Peyer's patch (tissue), 4 donors: ENCODE data around the gene MYRIP. TPM values are rescaled to one million over a fixed set of nuclear protein-coding genes. Genes with fewer than 3 reads are reported as not detected.
"Not testable (repeated sequence)": the region's sequence is repeated elsewhere in the genome, so short reads cannot be mapped to it uniquely, and the experiment has no call there.

Experiments used
- DNase-seq, 3 donors: peaks; one replicate each; pipeline ENCODE4 v3.0.0-alpha.2; 2017 to 2019
- H3K27ac ChIP-seq, 4 donors: fragments of 200-600 bp; sonication (generic); one replicate each; pipeline ENCODE4 v1.5.1; 2016 to 2019
- H3K27me3 ChIP-seq, 2 donors: fragments of 200-600 bp; sonication (generic); one replicate each; pipeline ENCODE4 v1.5.1; 2019
- H3K36me3 ChIP-seq, 3 donors: fragments of 200-600 bp; sonication (generic); one replicate each; pipeline ENCODE4 v1.5.1; 2016 to 2019
- H3K4me1 ChIP-seq, 4 donors: fragments of 200-600 bp; sonication (generic); one replicate each; pipeline ENCODE4 v1.5.1; 2016 to 2019
- H3K4me3 ChIP-seq, 4 donors: fragments of 200-600 bp; sonication (generic); 1 replicate in 3 of 4; 2 replicates in 1 of 4; pipeline ENCODE4 v1.5.1; 2016 to 2019; ENCODE audit warnings: mild to moderate bottlenecking in 1 of 4
- H3K9me3 ChIP-seq, 4 donors: fragments of 200-600 bp; sonication (generic); one replicate each; pipeline ENCODE4 v1.5.1; 2016 to 2019; ENCODE audit warnings: mild to moderate bottlenecking in 1 of 4
- POLR2A ChIP-seq, 2 donors: fragments of 450-650 bp; IDR thresholded peaks; one replicate each; pipeline ENCODE4 v1.5.1; 2017; ENCODE audit warnings: antibody characterized with exemption in 2 of 2, mild to moderate bottlenecking in 2 of 2, moderate library complexity in 2 of 2
- total RNA-seq, 4 donors: library from RNA; depleted of rRNA; stranded (reverse); fragments of >200 nt; gene quantifications; one replicate each; pipeline ENCODE4 v1.1.0, GENCODE V29; 2016
- TF ChIP-seq, protein P1 (sequence below), 6 experiments: fragments of 450-650 bp in 4 of 6; fragments of 200-600 bp in 2 of 6; sonication (generic) in 1 of 6; IDR thresholded peaks; one replicate each; pipeline ENCODE4 v1.5.1; 2017 to 2019; ENCODE audit warnings: antibody characterized with exemption in 6 of 6, mild to moderate bottlenecking in 3 of 6, moderate library complexity in 1 of 6

MYRIP gene
- total RNA-seq, 4 donors from 2014 or later: 6.0 to 12.4 (median 8.3) TPM

DNA sequence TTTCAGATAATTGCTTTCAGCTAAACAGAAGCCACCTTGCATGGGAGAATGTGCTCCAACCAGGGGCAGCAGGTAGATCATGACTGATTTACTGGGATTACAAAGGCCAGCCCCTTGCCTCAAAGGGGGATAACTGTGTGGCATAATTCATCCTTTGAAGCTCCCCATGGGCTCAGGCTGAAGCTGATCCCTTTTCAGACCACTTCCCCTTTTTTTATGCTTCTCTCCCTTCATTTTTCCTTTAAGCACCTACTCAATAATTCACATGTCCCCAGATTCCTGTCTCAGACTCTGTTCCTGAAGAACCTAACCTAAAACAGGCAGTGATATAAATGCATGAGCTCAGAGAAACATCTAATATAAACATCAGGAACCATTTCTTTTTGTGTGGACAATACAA, 8.2 kb upstream of the MYRIP start:
- no peak overlapping the region for H3K27ac ChIP-seq
- no peaks in the 10 kb centered on the region for H3K27me3 ChIP-seq
- DNase-seq: no peak
- H3K9me3 ChIP-seq: no peaks in the 10 kb centered on the region
- no peak for TF ChIP-seq POLR2A (IDR thresholded peaks at IDR 0.05)
- TF ChIP-seq, protein P1, sequence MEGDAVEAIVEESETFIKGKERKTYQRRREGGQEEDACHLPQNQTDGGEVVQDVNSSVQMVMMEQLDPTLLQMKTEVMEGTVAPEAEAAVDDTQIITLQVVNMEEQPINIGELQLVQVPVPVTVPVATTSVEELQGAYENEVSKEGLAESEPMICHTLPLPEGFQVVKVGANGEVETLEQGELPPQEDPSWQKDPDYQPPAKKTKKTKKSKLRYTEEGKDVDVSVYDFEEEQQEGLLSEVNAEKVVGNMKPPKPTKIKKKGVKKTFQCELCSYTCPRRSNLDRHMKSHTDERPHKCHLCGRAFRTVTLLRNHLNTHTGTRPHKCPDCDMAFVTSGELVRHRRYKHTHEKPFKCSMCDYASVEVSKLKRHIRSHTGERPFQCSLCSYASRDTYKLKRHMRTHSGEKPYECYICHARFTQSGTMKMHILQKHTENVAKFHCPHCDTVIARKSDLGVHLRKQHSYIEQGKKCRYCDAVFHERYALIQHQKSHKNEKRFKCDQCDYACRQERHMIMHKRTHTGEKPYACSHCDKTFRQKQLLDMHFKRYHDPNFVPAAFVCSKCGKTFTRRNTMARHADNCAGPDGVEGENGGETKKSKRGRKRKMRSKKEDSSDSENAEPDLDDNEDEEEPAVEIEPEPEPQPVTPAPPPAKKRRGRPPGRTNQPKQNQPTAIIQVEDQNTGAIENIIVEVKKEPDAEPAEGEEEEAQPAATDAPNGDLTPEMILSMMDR (IDR thresholded peaks at IDR 0.05): no peak
- H3K4me1 ChIP-seq: no peaks in the 10 kb centered on the region
- no peak overlapping the region for H3K4me3 ChIP-seq
- no peaks in the 10 kb centered on the region for H3K36me3 ChIP-seq

DNA sequence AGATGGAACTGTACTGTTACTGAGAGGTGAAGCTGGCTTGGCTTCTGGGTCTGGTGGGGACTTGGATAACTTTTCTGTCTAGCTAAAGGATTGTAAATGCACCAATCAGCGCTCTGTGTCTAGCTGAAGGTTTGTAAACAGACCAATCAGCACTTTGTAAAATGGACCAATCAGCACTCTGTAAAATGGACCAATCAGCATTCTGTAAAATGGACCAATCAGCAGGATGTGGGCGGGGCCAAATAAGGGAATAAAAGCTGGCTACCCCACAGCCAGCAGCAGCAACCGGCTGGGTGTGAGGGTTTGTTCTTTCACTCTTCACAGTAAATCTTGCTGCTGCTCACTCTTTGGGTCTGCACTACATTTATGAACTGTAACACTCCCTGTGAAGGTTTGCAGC, 6.9 kb upstream of the MYRIP start:
- H3K4me1 ChIP-seq, H3K36me3 ChIP-seq, H3K27ac ChIP-seq, H3K27me3 ChIP-seq, H3K9me3 ChIP-seq, H3K4me3 ChIP-seq, DNase-seq: not testable (repeated sequence)

DNA sequence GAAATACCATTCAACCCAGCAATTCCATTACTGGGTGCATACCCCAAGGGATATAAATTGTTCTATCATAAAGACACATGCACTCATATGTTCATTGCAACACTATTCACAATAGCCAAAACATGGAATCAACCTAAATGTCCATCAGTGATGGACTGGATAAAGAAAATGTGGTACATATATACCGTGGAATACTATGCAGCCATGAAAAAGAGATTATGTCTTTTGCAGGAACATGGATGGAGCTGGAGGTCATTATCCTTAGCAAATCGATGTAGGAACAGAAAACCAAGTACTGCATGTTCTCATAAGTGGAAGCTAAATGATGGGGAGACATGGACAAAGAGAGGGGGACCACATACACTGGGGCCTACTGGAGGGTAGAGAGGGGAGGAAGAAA, 5.5 kb upstream of the MYRIP start:
- no peak overlapping the region for H3K4me3 ChIP-seq
- no peak for DNase-seq
- no peak for TF ChIP-seq POLR2A (IDR thresholded peaks at IDR 0.05)
- TF ChIP-seq, protein P1 (IDR thresholded peaks at IDR 0.05): no peak
- no peaks in the 10 kb centered on the region for H3K9me3 ChIP-seq
- no peak overlapping the region for H3K27ac ChIP-seq
- H3K4me1 ChIP-seq: no peaks in the 10 kb centered on the region
- no peaks in the 10 kb centered on the region for H3K36me3 ChIP-seq
- H3K27me3 ChIP-seq: no peaks in the 10 kb centered on the region

DNA sequence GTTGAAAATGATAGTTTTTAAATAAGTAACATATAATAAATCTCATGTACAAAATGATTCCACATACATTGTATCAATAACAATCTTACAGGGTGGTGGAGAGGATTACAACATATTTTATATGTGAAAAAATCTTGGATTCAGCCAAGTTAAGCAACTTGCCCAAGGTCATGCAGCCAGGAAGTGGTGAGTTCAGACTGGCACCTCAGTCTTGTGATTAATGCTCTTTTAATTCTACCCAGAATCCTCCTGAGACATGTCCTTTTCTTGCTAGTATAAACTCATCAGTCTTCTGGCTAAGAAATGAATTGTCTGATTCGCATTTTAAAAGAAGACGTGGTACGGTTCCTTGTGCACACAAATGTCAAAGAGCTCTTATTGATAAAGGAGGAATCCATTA, 4.5 kb upstream of the MYRIP start:
- Histone ChIP-seq H3K9me3 (no peaks in the 10 kb centered on the region), H3K27me3 (peaks cover 0 to 4% of the 10 kb centered on the region in 2 donors), H3K4me1 (peaks cover 0 to 5% (median 0%) of the 10 kb centered on the region in 4 donors), H3K36me3 (no peaks in the 10 kb centered on the region), H3K27ac (no peak overlapping the region), H3K4me3 (no peak overlapping the region)
- TF ChIP-seq, protein P1 (IDR thresholded peaks at IDR 0.05): no peak
- no peak for TF ChIP-seq POLR2A (IDR thresholded peaks at IDR 0.05)
- no peak for DNase-seq

DNA sequence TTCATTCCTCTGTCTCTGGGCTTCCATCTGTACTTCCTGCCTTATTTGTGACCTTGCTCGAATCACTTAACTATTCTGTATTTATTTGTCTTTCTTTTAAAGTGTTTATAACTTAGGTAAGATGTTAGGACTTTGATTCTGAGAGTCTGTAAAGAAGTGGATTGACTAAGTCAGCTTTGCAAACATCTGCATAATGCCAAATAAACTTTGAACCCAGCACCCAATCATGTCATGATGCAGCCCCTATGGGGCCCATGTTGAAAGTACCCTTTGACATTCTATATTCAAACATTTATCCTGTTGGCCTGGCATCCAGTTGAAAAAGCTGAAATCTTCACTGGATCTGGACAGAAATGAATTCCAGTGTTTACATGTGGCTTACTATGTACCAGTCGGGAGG, 3.8 kb upstream of the MYRIP start:
- Histone ChIP-seq H3K4me3 (no peak overlapping the region), H3K4me1 (peaks cover 0 to 11% (median 0%) of the 10 kb centered on the region in 4 donors), H3K9me3 (no peaks in the 10 kb centered on the region), H3K36me3 (no peaks in the 10 kb centered on the region), H3K27me3 (peaks cover 0 to 11% of the 10 kb centered on the region in 2 donors), H3K27ac (no peak overlapping the region)
- TF ChIP-seq POLR2A (IDR thresholded peaks at IDR 0.05): no peak
- TF ChIP-seq, protein P1 (IDR thresholded peaks at IDR 0.05): no peak
- no peak for DNase-seq

DNA sequence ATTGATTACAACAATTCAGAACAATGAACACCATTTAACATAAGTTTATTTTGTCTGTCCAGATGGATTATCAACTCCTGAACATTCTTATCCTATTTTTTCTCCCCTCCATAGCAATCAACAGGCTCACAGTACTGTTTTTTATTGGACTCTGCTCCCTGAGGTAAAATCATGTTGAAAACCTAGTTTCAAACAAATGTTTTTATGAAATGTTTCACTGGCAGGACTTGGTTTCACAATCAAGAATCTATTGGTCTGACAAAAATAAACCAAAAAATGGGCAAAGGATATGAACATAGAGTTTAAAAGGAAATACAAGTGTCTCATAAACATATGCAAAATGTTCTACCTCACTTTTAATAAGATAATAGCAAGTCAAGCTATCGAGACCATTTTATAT, 2.6 kb upstream of the MYRIP start:
- peaks cover 0 to 11% (median 0%) of the 10 kb centered on the region in 4 donors for H3K4me1 ChIP-seq
- H3K27me3 ChIP-seq: peaks cover 0 to 12% of the 10 kb centered on the region in 2 donors
- no peaks in the 10 kb centered on the region for H3K36me3 ChIP-seq
- DNase-seq: no peak
- no peak overlapping the region for H3K27ac ChIP-seq
- H3K9me3 ChIP-seq: no peaks in the 10 kb centered on the region
- TF ChIP-seq, protein P1 (IDR thresholded peaks at IDR 0.05): no peak
- no peak for TF ChIP-seq POLR2A (IDR thresholded peaks at IDR 0.05)
- H3K4me3 ChIP-seq: no peak overlapping the region
